Measurements from ENCODE around the gene NIF3L1. TPM values are rescaled to one million over a fixed set of nuclear protein-coding genes. Genes with fewer than 3 reads are reported as not detected.
A peak's percentile ranks its signal among the peaks of the same experiment; 100 is the strongest.

Gene NIF3L1
- total RNA-seq, 2 donors from 2014 or later = 6.9 to 10.6 TPM

GRCh38 chr2:200901459-200902072, 12.4 kb downstream of the NIF3L1 start:
- ATAC-seq = peak; percentile 100
- peaks cover 9% of the 10 kb centered on the region for H3K36me3 Mint-ChIP-seq (ENCODE audit: low read depth)

GRCh38 chr2:200905618-200906296, 16.6 kb downstream of the NIF3L1 start:
- DNase-seq (peak in 1 of 3 donors; percentile 15), ATAC-seq (no peak)
- Mint-ChIP-seq H3K4me1 (peaks cover 2% of the 10 kb centered on the region), H3K4me3 (no peak overlapping the region), H3K27me3 (no peaks in the 10 kb centered on the region), H3K27ac (peak overlapping the region; percentile 43), H3K36me3 (ENCODE audit: low read depth) (no peaks in the 10 kb centered on the region)
- H3K9me3 ChIP-seq (ENCODE audit: control insufficient read depth, low read length, poor library complexity, severe bottlenecking) = no peaks in the 10 kb centered on the region

More at GRCh38 chr2:200901459-200902072, 12.4 kb downstream of the NIF3L1 start:
- H3K4me1 Mint-ChIP-seq = peaks cover 5% of the 10 kb centered on the region
- H3K27me3 Mint-ChIP-seq = no peaks in the 10 kb centered on the region
- H3K4me3 Mint-ChIP-seq = no peak overlapping the region
- peak overlapping the region; percentile 79 for H3K27ac Mint-ChIP-seq
- H3K9me3 ChIP-seq (ENCODE audit: control insufficient read depth, low read length, poor library complexity, severe bottlenecking) = no peaks in the 10 kb centered on the region
- peak; percentile 39 to 51 (median 49) for DNase-seq

GRCh38 chr2:200909958-200910357, 20.8 kb downstream of the NIF3L1 start:
- H3K36me3 Mint-ChIP-seq (ENCODE audit: low read depth) = peaks cover 6% of the 10 kb centered on the region
- DNase-seq = no peak
- H3K27me3 Mint-ChIP-seq = no peaks in the 10 kb centered on the region
- H3K4me1 Mint-ChIP-seq = peaks cover 2% of the 10 kb centered on the region
- no peak for ATAC-seq
- H3K27ac Mint-ChIP-seq = no peak overlapping the region
- no peaks in the 10 kb centered on the region for H3K9me3 ChIP-seq (ENCODE audit: control insufficient read depth, low read length, poor library complexity, severe bottlenecking)
- no peak overlapping the region for H3K4me3 Mint-ChIP-seq

- Mint-ChIP-seq H3K27ac (no peak overlapping the region), H3K36me3 (ENCODE audit: low read depth) (peaks cover 10% of the 10 kb centered on the region), H3K27me3 (no peaks in the 10 kb centered on the region), H3K4me1 (peaks cover 2% of the 10 kb centered on the region), H3K4me3 (no peak overlapping the region)
- ATAC-seq = no peak
- DNase-seq = no peak
- no peaks in the 10 kb centered on the region for H3K9me3 ChIP-seq (ENCODE audit: control insufficient read depth, low read length, poor library complexity, severe bottlenecking)
Observed at GRCh38 chr2:200913654-200914053, 24.5 kb downstream of the NIF3L1 start.

DNA sequence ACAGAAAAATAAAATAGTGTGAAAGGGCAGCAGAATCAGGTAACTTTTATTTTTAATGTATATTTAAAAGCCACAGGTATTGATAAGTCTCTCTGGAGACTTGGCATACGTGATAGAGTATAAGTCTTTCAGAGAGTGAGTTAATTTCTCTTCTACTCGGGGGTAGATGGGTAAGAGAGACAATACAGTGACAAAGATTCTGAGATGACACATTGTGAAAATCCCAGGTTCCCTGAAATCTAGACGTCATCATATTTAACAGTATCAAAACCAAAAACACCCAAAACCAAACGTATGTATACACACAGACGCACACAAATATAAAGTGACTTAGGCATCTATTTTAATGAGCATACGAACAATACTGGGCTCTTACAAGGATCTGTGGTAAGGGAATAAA, 33.3 kb downstream of the NIF3L1 start:
- no peak for DNase-seq
- no peaks in the 10 kb centered on the region for H3K9me3 ChIP-seq (ENCODE audit: control insufficient read depth, low read length, poor library complexity, severe bottlenecking)
- Mint-ChIP-seq H3K36me3 (ENCODE audit: low read depth) (peaks cover 6% of the 10 kb centered on the region), H3K27ac (peak overlapping the region; percentile 70), H3K27me3 (no peaks in the 10 kb centered on the region), H3K4me1 (peaks cover 2% of the 10 kb centered on the region), H3K4me3 (no peak overlapping the region)
- ATAC-seq = no peak

- Mint-ChIP-seq H3K4me3 (no peak overlapping the region), H3K4me1 (peaks cover 4% of the 10 kb centered on the region), H3K27me3 (no peaks in the 10 kb centered on the region), H3K27ac (peak overlapping the region; percentile 62), H3K36me3 (ENCODE audit: low read depth) (peaks cover 7% of the 10 kb centered on the region)
- no peaks in the 10 kb centered on the region for H3K9me3 ChIP-seq (ENCODE audit: control insufficient read depth, low read length, poor library complexity, severe bottlenecking)
- DNase-seq = no peak
- no peak for ATAC-seq
Observed at GRCh38 chr2:200929334-200930249, 40.4 kb downstream of the NIF3L1 start.

DNA sequence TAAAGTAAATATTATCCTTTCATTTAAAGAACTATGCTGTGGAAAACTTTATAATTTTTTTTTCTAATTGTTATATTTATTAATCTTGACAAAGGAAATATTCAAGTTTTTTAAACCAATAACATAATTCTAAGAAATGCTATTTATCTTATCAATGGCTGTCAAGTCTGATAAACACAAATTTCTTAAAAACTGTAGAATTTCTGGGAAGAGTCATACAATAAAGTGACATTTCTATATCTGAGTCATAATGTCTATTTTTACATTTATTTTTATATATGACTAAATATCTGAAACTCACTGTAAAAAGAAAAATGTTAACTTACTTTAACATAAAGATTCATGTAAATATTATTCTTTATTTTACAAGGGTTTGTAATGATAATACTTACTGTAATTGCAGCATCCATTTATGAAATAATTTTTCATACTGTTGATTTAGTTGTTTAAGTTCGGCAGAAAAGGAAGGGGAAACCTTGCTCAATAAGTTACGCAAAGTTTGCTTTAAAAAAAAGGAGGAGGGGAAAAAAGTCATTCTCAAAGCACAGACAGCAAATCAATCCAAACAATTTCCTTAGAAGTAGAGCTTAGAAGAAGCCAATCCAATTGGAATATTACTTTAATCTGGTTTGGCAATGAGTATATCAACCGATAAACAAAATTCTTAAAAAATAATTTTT, 41.9 kb downstream of the NIF3L1 start:
- Mint-ChIP-seq H3K36me3 (ENCODE audit: low read depth) (peaks cover 7% of the 10 kb centered on the region), H3K27ac (no peak overlapping the region)
- no peak for ATAC-seq

DNA sequence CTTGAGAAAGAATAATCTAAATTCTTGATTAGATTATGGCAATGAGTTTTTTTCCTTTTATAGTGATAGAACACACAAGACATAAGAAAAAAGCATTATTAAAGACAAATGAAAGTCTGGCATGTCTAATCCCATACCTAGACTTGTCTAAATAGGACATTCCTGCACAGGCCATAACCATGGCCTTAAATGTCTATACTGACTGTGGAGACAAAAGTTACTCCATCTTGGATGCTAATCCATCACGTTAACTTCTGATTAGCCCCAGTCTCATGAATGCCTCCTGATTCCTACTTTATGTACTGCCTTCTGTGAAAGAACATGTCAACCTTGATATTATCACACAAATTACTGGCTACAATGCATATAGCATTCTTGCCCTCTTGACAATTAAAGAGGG, 50.7 kb downstream of the NIF3L1 start:
- H3K27ac Mint-ChIP-seq = no peak overlapping the region
- peaks cover 10% of the 10 kb centered on the region for H3K36me3 Mint-ChIP-seq (ENCODE audit: low read depth)
- H3K4me3 Mint-ChIP-seq = no peak overlapping the region
- no peaks in the 10 kb centered on the region for H3K27me3 Mint-ChIP-seq
- no peaks in the 10 kb centered on the region for H3K9me3 ChIP-seq (ENCODE audit: control insufficient read depth, low read length, poor library complexity, severe bottlenecking)
- DNase-seq (no peak), ATAC-seq (no peak)
- peaks cover 5% of the 10 kb centered on the region for H3K4me1 Mint-ChIP-seq

More for the DNA sequence above, 41.9 kb downstream of the NIF3L1 start:
- H3K4me1 Mint-ChIP-seq = peaks cover 4% of the 10 kb centered on the region
- no peaks in the 10 kb centered on the region for H3K27me3 Mint-ChIP-seq
- no peak overlapping the region for H3K4me3 Mint-ChIP-seq
- H3K9me3 ChIP-seq (ENCODE audit: control insufficient read depth, low read length, poor library complexity, severe bottlenecking) = no peaks in the 10 kb centered on the region
- no peak for DNase-seq

DNA sequence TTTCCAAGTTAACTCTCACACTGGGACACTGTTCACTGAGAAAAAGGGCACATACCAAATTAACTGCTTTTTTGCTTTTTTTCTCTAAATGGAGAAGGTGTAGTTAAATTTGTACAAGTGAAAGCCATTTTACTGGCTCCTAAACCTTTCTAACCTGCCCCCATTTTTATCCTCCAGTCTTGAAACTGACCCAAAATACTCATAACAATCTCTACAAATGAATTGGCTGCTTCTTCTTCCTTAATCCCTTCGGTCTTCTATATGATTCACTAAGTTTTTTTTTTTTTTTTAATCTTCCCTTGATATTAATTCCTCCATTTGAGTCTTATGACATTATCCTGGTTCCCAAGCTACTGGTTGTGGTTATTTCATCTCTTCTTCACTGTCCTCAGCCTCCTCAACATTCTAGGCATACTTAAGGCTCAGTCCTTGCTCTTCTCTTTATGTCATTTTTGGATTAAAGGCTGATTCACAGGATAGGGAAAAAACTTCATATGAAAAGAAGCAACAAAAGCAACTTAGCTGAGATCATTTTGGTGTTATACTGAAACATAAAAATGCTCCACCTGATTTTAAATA, 54.4 kb downstream of the NIF3L1 start:
- H3K36me3 Mint-ChIP-seq (ENCODE audit: low read depth) = peaks cover 12% of the 10 kb centered on the region
- H3K9me3 ChIP-seq (ENCODE audit: control insufficient read depth, low read length, poor library complexity, severe bottlenecking) = no peaks in the 10 kb centered on the region
- no peaks in the 10 kb centered on the region for H3K27me3 Mint-ChIP-seq
- ATAC-seq (no peak), DNase-seq (no peak)
- H3K27ac Mint-ChIP-seq = peak overlapping the region; percentile 75
- H3K4me1 Mint-ChIP-seq = peaks cover 9% of the 10 kb centered on the region
- no peak overlapping the region for H3K4me3 Mint-ChIP-seq

GRCh38 chr2:200944467-200945394, 55.6 kb downstream of the NIF3L1 start:
- DNase-seq (no peak), ATAC-seq (no peak)
- peak overlapping the region; percentile 75 for H3K27ac Mint-ChIP-seq
- H3K36me3 Mint-ChIP-seq (ENCODE audit: low read depth) = peaks cover 12% of the 10 kb centered on the region
- peaks cover 9% of the 10 kb centered on the region for H3K4me1 Mint-ChIP-seq
- no peak overlapping the region for H3K4me3 Mint-ChIP-seq
- no peaks in the 10 kb centered on the region for H3K9me3 ChIP-seq (ENCODE audit: control insufficient read depth, low read length, poor library complexity, severe bottlenecking)
- H3K27me3 Mint-ChIP-seq = no peaks in the 10 kb centered on the region

DNA sequence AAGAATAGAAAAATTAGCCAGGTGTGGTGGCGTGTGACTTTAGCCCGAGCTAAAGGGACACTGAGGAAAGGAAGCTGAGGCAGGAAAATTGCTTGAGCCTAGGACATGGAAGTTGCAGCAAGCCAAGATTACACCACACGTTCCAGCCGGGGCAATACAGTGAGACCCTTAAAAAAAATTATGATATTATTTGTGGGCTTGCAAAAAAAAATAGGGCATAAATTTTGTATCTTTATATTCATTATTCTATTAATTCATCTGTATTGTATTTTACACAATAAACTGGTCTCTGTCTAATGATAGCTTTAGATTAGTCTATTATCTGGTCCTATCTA, 56.2 kb downstream of the NIF3L1 start:
- Mint-ChIP-seq H3K27me3 (no peaks in the 10 kb centered on the region), H3K4me1 (peaks cover 9% of the 10 kb centered on the region), H3K36me3 (ENCODE audit: low read depth) (peaks cover 12% of the 10 kb centered on the region), H3K4me3 (no peak overlapping the region), H3K27ac (no peak overlapping the region)
- no peaks in the 10 kb centered on the region for H3K9me3 ChIP-seq (ENCODE audit: control insufficient read depth, low read length, poor library complexity, severe bottlenecking)
- no peak for ATAC-seq
- no peak for DNase-seq

- no peak overlapping the region for H3K27ac Mint-ChIP-seq
- H3K27me3 Mint-ChIP-seq = no peaks in the 10 kb centered on the region
- ATAC-seq (no peak), DNase-seq (no peak)
- no peaks in the 10 kb centered on the region for H3K9me3 ChIP-seq (ENCODE audit: control insufficient read depth, low read length, poor library complexity, severe bottlenecking)
- H3K4me1 Mint-ChIP-seq = peaks cover 3% of the 10 kb centered on the region
- peaks cover 2% of the 10 kb centered on the region for H3K36me3 Mint-ChIP-seq (ENCODE audit: low read depth)
- no peak overlapping the region for H3K4me3 Mint-ChIP-seq
Observed at GRCh38 chr2:200950378-200950777, 61.2 kb downstream of the NIF3L1 start.
